RKO (cell line): ENCODE results near the gene ANO9.

ENCODE experiments used
- DNase-seq: peaks from one replicate; pipeline ENCODE4 v3.0.0-alpha.2; 2016; ENCODE audit warnings: low spot score

Gene ANO9

GRCh38 chr11:368414-369335, 73.1 kb downstream of the ANO9 start:
- DNase-seq, result peak; percentile 28

- DNase-seq, result no peak
Observed at GRCh38 chr11:367956-368413, 73.8 kb downstream of the ANO9 start.
